Fibroblast of lung (primary cell): ENCODE data around the gene TSC22D1.

Source experiments
- CTCF ChIP-seq, 2 donors: IDR thresholded peaks in 1 of 2; conservative IDR thresholded peaks in 1 of 2; 1 replicate in 1 of 2; 2 replicates in 1 of 2; pipeline ENCODE4 v1.5.1; 2011 to 2012; ENCODE audit warnings: low read length in 2 of 2, control low read depth in 1 of 2, inconsistent platforms in 1 of 2, low read depth in 1 of 2, mild to moderate bottlenecking in 1 of 2
- EZH2 ChIP-seq: IDR thresholded peaks from 2 replicates; pipeline ENCODE4 v1.5.1; 2012; ENCODE audit warnings: low read length, control low read depth, mild to moderate bottlenecking; ENCODE audit errors: missing control alignments

- no peak for TF ChIP-seq CTCF (conservative IDR thresholded peaks at IDR 0.05 in 1 of 2, IDR thresholded peaks at IDR 0.05 in 1 of 2; ENCODE audit: low read depth in 1 of 2, low read length in 2 of 2)
- TF ChIP-seq EZH2: no peak
These were observed 179.2 kb downstream of the TSC22D1 start for GRCh38 chr13:44396701-44397580.
